IMR-90 (cell line): ENCODE measurements around the gene TDP2. TPM values are rescaled to one million over a fixed set of nuclear protein-coding genes. Genes with fewer than 3 reads are reported as not detected.

Experiments used
- ATAC-seq: fragments of 200-7000 bp; cut with Tn5 transposase; 2 replicates; pipeline ENCODE4 v1.9.1; 2020; ENCODE audit warnings: low read depth, mild to moderate bottlenecking, moderate library complexity
- BruUV-seq: library from RNA; stranded (reverse); fragments of 400-500 nt; replicated peaks from 2 replicates; lab custom pipeline; 2021; lab: Mats Ljungman, UMichigan
- CTCF ChIA-PET: fragments of 300-600 bp; formaldehyde crosslinking; extraction: SDS; loops from one replicate; lab custom pipeline; 2021; ENCODE audit warnings: antibody characterized with exemption; lab: Yijun Ruan, JAX
- POLR2A ChIA-PET: fragments of 300-600 bp; sonication (Branson Sonifier 250); formaldehyde crosslinking; loops from one replicate; lab custom pipeline; 2022; ENCODE audit warnings: antibody characterized with exemption; ENCODE audit not compliant: unreplicated experiment; lab: Charles Lee
- DNase-seq: peaks from one replicate; pipeline ENCODE4 v3.0.0; 2013
- H2AFZ ChIP-seq: replicated peaks from 2 replicates; pipeline ENCODE3; 2013; ENCODE audit warnings: low read length, mild to moderate bottlenecking; ENCODE audit not compliant: poor library complexity
- H2AK5ac ChIP-seq: 2 replicates; pipeline ENCODE4 v1.6.1; 2013; ENCODE audit warnings: low read depth, low read length, inconsistent platforms
- H2AK9ac ChIP-seq: replicated peaks from 2 replicates; pipeline ENCODE3; 2013; ENCODE audit warnings: mild to moderate bottlenecking, low read depth, low read length, moderate library complexity; ENCODE audit not compliant: poor library complexity
- H2BK120ac ChIP-seq: 2 replicates; pipeline ENCODE4 v1.6.1; 2013; ENCODE audit warnings: low read depth, low read length, inconsistent platforms
- H2BK15ac ChIP-seq: 3 replicates; pipeline ENCODE4 v1.6.1; 2013; ENCODE audit warnings: low read depth, low read length, inconsistent platforms
- H2BK20ac ChIP-seq: 2 replicates; pipeline ENCODE4 v1.6.1; 2013; ENCODE audit warnings: low read depth, mild to moderate bottlenecking, inconsistent platforms, low read length, moderate library complexity
- H2BK5ac ChIP-seq: 2 replicates; pipeline ENCODE4 v1.6.1; 2013; ENCODE audit warnings: mild to moderate bottlenecking, low read depth, low read length, inconsistent platforms; ENCODE audit not compliant: poor library complexity, severe bottlenecking
- H3K14ac ChIP-seq: replicated peaks from 2 replicates; pipeline ENCODE4 v1.6.1; 2013; ENCODE audit warnings: low read depth, low read length, inconsistent platforms
- H3K18ac ChIP-seq: 2 replicates; pipeline ENCODE4 v1.6.1; 2013; ENCODE audit warnings: low read depth, low read length, control low read depth
- H3K23ac ChIP-seq: 2 replicates; pipeline ENCODE4 v1.6.1; 2013; ENCODE audit warnings: low read depth, low read length, inconsistent platforms
- H3K27ac ChIP-seq: 2 replicates; pipeline ENCODE4 v1.5.1; 2013; ENCODE audit warnings: mild to moderate bottlenecking, control low read depth, low read length; ENCODE audit not compliant: insufficient read depth
- H3K27me3 ChIP-seq: 2 replicates; pipeline ENCODE4 v1.6.1; 2013; ENCODE audit warnings: low read length; ENCODE audit not compliant: control insufficient read depth, insufficient read depth
- H3K36me3 ChIP-seq: 2 replicates; pipeline ENCODE4 v1.6.1; 2013; ENCODE audit warnings: low read length, mixed read lengths; ENCODE audit not compliant: control insufficient read depth, insufficient read depth
- H3K4ac ChIP-seq: 2 replicates; pipeline ENCODE4 v1.6.1; 2013; ENCODE audit warnings: low read depth, low read length, inconsistent platforms
- H3K4me1 ChIP-seq: 2 replicates; pipeline ENCODE4 v1.6.1; 2013; ENCODE audit warnings: low read length, mixed read lengths; ENCODE audit not compliant: control insufficient read depth, insufficient read depth
- H3K4me2 ChIP-seq: 2 replicates; pipeline ENCODE4 v1.6.1; 2013; ENCODE audit warnings: low read depth, mild to moderate bottlenecking, control low read depth, low read length, moderate library complexity
- H3K4me3 ChIP-seq: 2 replicates; pipeline ENCODE4 v1.5.1; 2013; ENCODE audit warnings: low read depth, mild to moderate bottlenecking, control low read depth, low read length, moderate library complexity; ENCODE audit not compliant: insufficient read depth
- H3K56ac ChIP-seq: 2 replicates; pipeline ENCODE4 v1.6.1; 2013; ENCODE audit warnings: low read length, inconsistent platforms; ENCODE audit not compliant: insufficient read depth; ENCODE audit errors: extremely low read depth
- H3K79me1 ChIP-seq, 2 experiments: 2 replicates each; pipeline ENCODE4 v1.6.1; 2013; ENCODE audit warnings: low read length in 2 of 2, inconsistent platforms in 1 of 2, low read depth in 1 of 2
- H3K9ac ChIP-seq: 2 replicates; pipeline ENCODE4 v1.6.1; 2013; ENCODE audit warnings: low read depth, low read length, control low read depth
- H3K9me1 ChIP-seq: 2 replicates; pipeline ENCODE4 v1.6.1; 2013; ENCODE audit warnings: low read length, inconsistent platforms; ENCODE audit not compliant: insufficient read depth
- H3K9me3 ChIP-seq: 2 replicates; pipeline ENCODE4 v1.6.1; 2013; ENCODE audit warnings: low read length; ENCODE audit not compliant: control insufficient read depth, insufficient read depth
- H4K20me1 ChIP-seq: 2 replicates; pipeline ENCODE4 v1.6.1; 2013; ENCODE audit warnings: low read length, inconsistent platforms; ENCODE audit not compliant: insufficient read depth
- H4K5ac ChIP-seq: 2 replicates; pipeline ENCODE4 v1.6.1; 2013; ENCODE audit warnings: mild to moderate bottlenecking, low read depth, low read length, control low read depth
- H4K8ac ChIP-seq, 2 experiments: 2 replicates each; pipeline ENCODE4 v1.6.1; 2013; ENCODE audit warnings: low read depth in 2 of 2, low read length in 2 of 2, control low read depth in 1 of 2, inconsistent platforms in 1 of 2
- H4K91ac ChIP-seq: 2 replicates; pipeline ENCODE4 v1.6.1; 2013; ENCODE audit warnings: low read depth, low read length, inconsistent platforms; ENCODE audit not compliant: insufficient read depth
- BHLHE40 ChIP-seq: fragments of 150-350 bp; IDR thresholded peaks from 2 replicates; pipeline ENCODE4 v1.6.1; 2016; ENCODE audit warnings: mild to moderate bottlenecking, low read depth, low read length
- CEBPB ChIP-seq: IDR thresholded peaks from 2 replicates; pipeline ENCODE4 v1.6.1; 2012; ENCODE audit warnings: low read depth, low read length, improper control_type of control experiment
- CHD1 ChIP-seq: IDR thresholded peaks from 2 replicates; pipeline ENCODE4 v1.6.1; 2012; ENCODE audit warnings: low read depth, low read length, improper control_type of control experiment
- FOS ChIP-seq: fragments of 150-350 bp; IDR thresholded peaks from 2 replicates; pipeline ENCODE4 v1.6.1; 2016; ENCODE audit warnings: low read depth, low read length
- MAZ ChIP-seq: IDR thresholded peaks from 2 replicates; pipeline ENCODE4 v1.6.1; 2012; ENCODE audit warnings: low read depth, mild to moderate bottlenecking, low read length, improper control_type of control experiment, moderate library complexity, borderline replicate concordance
- MXI1 ChIP-seq: IDR thresholded peaks from 2 replicates; pipeline ENCODE4 v1.6.1; 2012; ENCODE audit warnings: low read depth, mild to moderate bottlenecking, low read length, moderate library complexity, borderline replicate concordance
- NFE2L2 ChIP-seq: fragments of 150-350 bp; IDR thresholded peaks from 2 replicates; pipeline ENCODE4 v1.6.1; 2016; ENCODE audit warnings: low read depth, mild to moderate bottlenecking, low read length
- POLR2A ChIP-seq: IDR thresholded peaks from 2 replicates; pipeline ENCODE4 v1.6.1; 2012; ENCODE audit warnings: mild to moderate bottlenecking, low read depth, low read length
- RAD21 ChIP-seq: IDR thresholded peaks from 2 replicates; pipeline ENCODE4 v1.6.1; 2012; ENCODE audit warnings: low read length, improper control_type of control experiment
- RCOR1 ChIP-seq: IDR thresholded peaks from 2 replicates; pipeline ENCODE4 v1.6.1; 2012; ENCODE audit warnings: mild to moderate bottlenecking, low read length, improper control_type of control experiment; ENCODE audit not compliant: insufficient replicate concordance
- RFX5 ChIP-seq: IDR thresholded peaks from 2 replicates; pipeline ENCODE4 v1.8.0; 2012; ENCODE audit warnings: low read depth, mild to moderate bottlenecking, low read length, moderate library complexity
- SMC3 ChIP-seq: fragments of 150-350 bp; IDR thresholded peaks from 2 replicates; pipeline ENCODE4 v1.6.1; 2016; ENCODE audit warnings: low read depth, mild to moderate bottlenecking, antibody characterized with exemption, low read length, moderate library complexity
- WGBS, 2 experiments: methylation state at CpG; one replicate each; pipeline versions ENCODE4 v1.1.5 to v1.1.7; 2013; ENCODE audit warnings: missing lambda C conversion rate in 2 of 2; ENCODE audit not compliant: insufficient read length in 1 of 2; ENCODE audit errors: extremely low coverage in 2 of 2; 5-methylcytosine and 5-hydroxymethylcytosine counted together
- dilution Hi-C: fragments of 300-500 bp; cut with HindIII; formaldehyde crosslinking; loops from one replicate; pipeline ENCODE4 v1.14.3; 2018; ENCODE audit warnings: low sequenced_read_pairs; ENCODE audit not compliant: unreplicated experiment
- in situ Hi-C: fragments of 300-500 bp; cut with MboI; formaldehyde crosslinking; loops from 3 replicates; pipeline ENCODE4 v1.14.3; 2019; ENCODE audit warnings: low sequenced_read_pairs, inconsistent platforms, mixed read lengths
- intact Hi-C: fragments of 100-400 bp; cut with micrococcal nuclease; formaldehyde crosslinking; loops from 2 replicates; pipeline ENCODE4 v1.10.0; 2022
- polyA plus RNA-seq, 3 experiments: library from polyadenylated mRNA; depleted of rRNA; stranded (reverse); fragments of >200 nt; gene quantifications; 2 replicates each; pipeline ENCODE4 v1.2.3, GENCODE V29; 2012; ENCODE audit warnings: low replicate concordance in 1 of 3
- total RNA-seq: library from RNA; depleted of rRNA; stranded (reverse); fragments of >200 nt; gene quantifications from 2 replicates; pipeline ENCODE4 v1.2.3, GENCODE V29; 2012
- TF ChIP-seq, protein P1 (sequence below): conservative IDR thresholded peaks from 2 replicates; pipeline ENCODE4 v1.5.1; 2012; ENCODE audit warnings: mild to moderate bottlenecking, low read depth, low read length, improper control_type of control experiment
- TF ChIP-seq, protein P2 (sequence below): fragments of 150-350 bp; IDR thresholded peaks from 2 replicates; pipeline ENCODE4 v1.6.1; 2017; ENCODE audit warnings: mild to moderate bottlenecking, antibody characterized with exemption, low read length, low read depth
- TF ChIP-seq, protein P3 (sequence below): fragments of 150-350 bp; IDR thresholded peaks from 2 replicates; pipeline ENCODE4 v1.6.1; 2016; ENCODE audit warnings: low read depth, mild to moderate bottlenecking, low read length, moderate library complexity, borderline replicate concordance

The TDP2 gene
- total and polyA plus RNA-seq, 2 of the 4 experiments (the other 2 are of a cell fraction), result 13.6 to 22.8 TPM

DNA sequence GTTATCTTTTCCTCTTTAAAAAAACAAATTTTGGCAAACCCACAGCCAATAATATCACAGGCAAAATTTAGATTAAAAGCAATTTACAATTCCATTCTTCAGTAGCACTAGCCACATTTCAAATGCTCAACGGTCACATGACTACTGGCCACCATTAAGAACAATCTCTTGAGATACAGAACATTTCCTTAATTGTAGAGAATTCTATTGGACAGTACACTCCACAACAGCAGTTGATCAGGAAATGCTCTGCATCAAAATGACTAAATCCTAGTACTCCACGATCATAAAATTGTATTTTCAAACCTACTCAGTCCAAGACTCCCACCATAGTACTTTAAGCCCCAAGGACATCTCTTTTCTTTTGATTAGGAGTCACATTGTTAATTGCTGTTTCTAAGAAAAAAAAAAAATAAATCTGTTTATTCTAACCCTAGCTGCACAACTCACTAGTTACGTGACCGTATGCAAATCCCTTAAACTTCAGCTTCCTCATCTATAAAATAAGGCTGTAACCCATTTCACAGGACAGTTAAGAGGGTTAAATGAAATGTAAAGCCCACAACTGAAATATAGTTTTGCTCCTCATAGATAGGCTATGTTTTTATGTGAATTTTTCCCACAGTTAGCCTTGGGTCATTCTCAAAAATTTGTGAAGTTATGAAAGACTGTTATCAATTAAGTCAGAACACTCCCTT is 42.5 kb upstream of the TDP2 start:
- no TSS peak for BruUV-seq
- H3K23ac ChIP-seq, result no peak overlapping the region
- no peak overlapping the region for H2BK120ac ChIP-seq
- no peaks in the 10 kb centered on the region for H3K9me3 ChIP-seq
- H4K8ac ChIP-seq, result no peak overlapping the region
- no peak overlapping the region for H3K4ac ChIP-seq
- peaks cover 62% of the 10 kb centered on the region for H3K36me3 ChIP-seq
- H3K9ac ChIP-seq, result no peak overlapping the region
- H3K9me1 ChIP-seq, result no peaks in the 10 kb centered on the region
- no peaks in the 10 kb centered on the region for H3K27me3 ChIP-seq
- peaks cover 44% of the 10 kb centered on the region for H4K20me1 ChIP-seq
- no peak overlapping the region for H3K14ac ChIP-seq
- peaks cover 0 to 31% of the 10 kb centered on the region in 2 experiments for H3K79me1 ChIP-seq
- DNase-seq, result no peak
- ChIA-PET POLR2A (interaction anchor here (0.6 kb wide), 1 partner anchor 93 kb away, joined by 7 read pairs; no protein-coding TSS in a partner anchor), CTCF (interaction anchor here (0.6 to 0.7 kb wide), 2 partner anchors 309 to 750 kb away, joined by 5 to 7 read pairs; no protein-coding TSS in a partner anchor)
- no peak overlapping the region for H2AFZ ChIP-seq
- H2AK5ac ChIP-seq, result no peak overlapping the region
- no peak overlapping the region for H3K18ac ChIP-seq
- in situ Hi-C loops, result no loop called here
- no peak overlapping the region for H3K4me3 ChIP-seq
- no peak overlapping the region for H3K27ac ChIP-seq
- no peak overlapping the region for H4K5ac ChIP-seq
- no peak for ATAC-seq
- no peak overlapping the region for H2BK20ac ChIP-seq
- no CpG with 5 or more reads among the region's 4 CpGs for WGBS, 2 experiments
- no peaks in the 10 kb centered on the region; the same call in 1 of the 2 replicates for H3K4me1 ChIP-seq
- intact Hi-C loops, result no loop called here
- H3K56ac ChIP-seq, result no peak overlapping the region
- dilution Hi-C loops, result no loop called here
- no peak overlapping the region for H2BK5ac ChIP-seq
- H4K91ac ChIP-seq, result no peak overlapping the region
- no peak overlapping the region for H2AK9ac ChIP-seq
- no peak overlapping the region for H3K4me2 ChIP-seq
- H2BK15ac ChIP-seq, result no peak overlapping the region
- TF ChIP-seq, protein P1, sequence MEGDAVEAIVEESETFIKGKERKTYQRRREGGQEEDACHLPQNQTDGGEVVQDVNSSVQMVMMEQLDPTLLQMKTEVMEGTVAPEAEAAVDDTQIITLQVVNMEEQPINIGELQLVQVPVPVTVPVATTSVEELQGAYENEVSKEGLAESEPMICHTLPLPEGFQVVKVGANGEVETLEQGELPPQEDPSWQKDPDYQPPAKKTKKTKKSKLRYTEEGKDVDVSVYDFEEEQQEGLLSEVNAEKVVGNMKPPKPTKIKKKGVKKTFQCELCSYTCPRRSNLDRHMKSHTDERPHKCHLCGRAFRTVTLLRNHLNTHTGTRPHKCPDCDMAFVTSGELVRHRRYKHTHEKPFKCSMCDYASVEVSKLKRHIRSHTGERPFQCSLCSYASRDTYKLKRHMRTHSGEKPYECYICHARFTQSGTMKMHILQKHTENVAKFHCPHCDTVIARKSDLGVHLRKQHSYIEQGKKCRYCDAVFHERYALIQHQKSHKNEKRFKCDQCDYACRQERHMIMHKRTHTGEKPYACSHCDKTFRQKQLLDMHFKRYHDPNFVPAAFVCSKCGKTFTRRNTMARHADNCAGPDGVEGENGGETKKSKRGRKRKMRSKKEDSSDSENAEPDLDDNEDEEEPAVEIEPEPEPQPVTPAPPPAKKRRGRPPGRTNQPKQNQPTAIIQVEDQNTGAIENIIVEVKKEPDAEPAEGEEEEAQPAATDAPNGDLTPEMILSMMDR, result no peak
- TF ChIP-seq SMC3, result no peak
- no peak for TF ChIP-seq CHD1
- no peak for TF ChIP-seq POLR2A
- TF ChIP-seq FOS, result no peak
- TF ChIP-seq MAZ, result no peak
- no peak for TF ChIP-seq NFE2L2
- no peak for TF ChIP-seq MXI1
- no peak for TF ChIP-seq RCOR1
- TF ChIP-seq, protein P2, sequence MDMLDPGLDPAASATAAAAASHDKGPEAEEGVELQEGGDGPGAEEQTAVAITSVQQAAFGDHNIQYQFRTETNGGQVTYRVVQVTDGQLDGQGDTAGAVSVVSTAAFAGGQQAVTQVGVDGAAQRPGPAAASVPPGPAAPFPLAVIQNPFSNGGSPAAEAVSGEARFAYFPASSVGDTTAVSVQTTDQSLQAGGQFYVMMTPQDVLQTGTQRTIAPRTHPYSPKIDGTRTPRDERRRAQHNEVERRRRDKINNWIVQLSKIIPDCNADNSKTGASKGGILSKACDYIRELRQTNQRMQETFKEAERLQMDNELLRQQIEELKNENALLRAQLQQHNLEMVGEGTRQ, result no peak
- TF ChIP-seq RAD21, result no peak
- TF ChIP-seq, protein P3, sequence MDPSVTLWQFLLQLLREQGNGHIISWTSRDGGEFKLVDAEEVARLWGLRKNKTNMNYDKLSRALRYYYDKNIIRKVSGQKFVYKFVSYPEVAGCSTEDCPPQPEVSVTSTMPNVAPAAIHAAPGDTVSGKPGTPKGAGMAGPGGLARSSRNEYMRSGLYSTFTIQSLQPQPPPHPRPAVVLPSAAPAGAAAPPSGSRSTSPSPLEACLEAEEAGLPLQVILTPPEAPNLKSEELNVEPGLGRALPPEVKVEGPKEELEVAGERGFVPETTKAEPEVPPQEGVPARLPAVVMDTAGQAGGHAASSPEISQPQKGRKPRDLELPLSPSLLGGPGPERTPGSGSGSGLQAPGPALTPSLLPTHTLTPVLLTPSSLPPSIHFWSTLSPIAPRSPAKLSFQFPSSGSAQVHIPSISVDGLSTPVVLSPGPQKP, result no peak
- no peak for TF ChIP-seq RFX5
- no peak for TF ChIP-seq BHLHE40
- TF ChIP-seq CEBPB, result no peak
